ENCODE data around the gene FBXO11. TPM values are rescaled to one million over a fixed set of nuclear protein-coding genes. Genes with fewer than 3 reads are reported as not detected.

Gene FBXO11
- total RNA-seq, 3 donors from 2014 or later = 37.1 to 45.1 (median 40.7) TPM

- Mint-ChIP-seq H3K4me3 (no peak overlapping the region), H3K27me3 (ENCODE audit: low read depth) (peaks cover 3% of the 10 kb centered on the region), H3K9me3 (no peaks in the 10 kb centered on the region), H3K4me1 (ENCODE audit: low read depth) (peaks cover 3% of the 10 kb centered on the region), H3K36me3 (ENCODE audit: insufficient read depth) (no peaks in the 10 kb centered on the region)
- DNase-seq (no peak), ATAC-seq (no peak)
These were observed 134.0 kb downstream of the FBXO11 start for GRCh38 chr2:47772343-47772742.

- no peak for ATAC-seq
- Mint-ChIP-seq H3K27me3 (ENCODE audit: low read depth) (peaks cover 3% of the 10 kb centered on the region), H3K4me1 (ENCODE audit: low read depth) (peaks cover 3% of the 10 kb centered on the region), H3K36me3 (ENCODE audit: insufficient read depth) (no peaks in the 10 kb centered on the region), H3K4me3 (no peak overlapping the region), H3K9me3 (no peaks in the 10 kb centered on the region)
- DNase-seq = no peak
These were observed 135.1 kb downstream of the FBXO11 start for GRCh38 chr2:47771211-47771610.

- ATAC-seq = no peak
- DNase-seq = no peak
- no peaks in the 10 kb centered on the region for H3K9me3 Mint-ChIP-seq
- H3K4me3 Mint-ChIP-seq = no peak overlapping the region
- H3K4me1 Mint-ChIP-seq (ENCODE audit: low read depth) = peaks cover 3% of the 10 kb centered on the region
- H3K36me3 Mint-ChIP-seq (ENCODE audit: insufficient read depth) = no peaks in the 10 kb centered on the region
- peaks cover 3% of the 10 kb centered on the region for H3K27me3 Mint-ChIP-seq (ENCODE audit: low read depth)
These were observed 137.0 kb downstream of the FBXO11 start for GRCh38 chr2:47769318-47769717.

- Mint-ChIP-seq H3K27me3 (ENCODE audit: low read depth) (peaks cover 5% of the 10 kb centered on the region), H3K9me3 (no peaks in the 10 kb centered on the region), H3K4me3 (peak overlapping the region; percentile 33), H3K4me1 (ENCODE audit: low read depth) (peaks cover 3% of the 10 kb centered on the region), H3K36me3 (ENCODE audit: insufficient read depth) (no peaks in the 10 kb centered on the region)
- peak; percentile 63 for DNase-seq
- peak; percentile 89 to 93 for ATAC-seq
These were observed 138.3 kb downstream of the FBXO11 start for GRCh38 chr2:47767880-47768609.

- Mint-ChIP-seq H3K9me3 (no peaks in the 10 kb centered on the region), H3K4me3 (no peak overlapping the region), H3K4me1 (ENCODE audit: low read depth) (peaks cover 3% of the 10 kb centered on the region), H3K27me3 (ENCODE audit: low read depth) (peaks cover 5% of the 10 kb centered on the region), H3K36me3 (ENCODE audit: insufficient read depth) (no peaks in the 10 kb centered on the region)
- DNase-seq (no peak), ATAC-seq (no peak)
These were observed 138.8 kb downstream of the FBXO11 start for GRCh38 chr2:47767497-47767844.

- H3K27me3 Mint-ChIP-seq (ENCODE audit: low read depth) = no peaks in the 10 kb centered on the region
- peaks cover 6% of the 10 kb centered on the region for H3K4me1 Mint-ChIP-seq (ENCODE audit: low read depth)
- H3K9me3 Mint-ChIP-seq = no peaks in the 10 kb centered on the region
- no peaks in the 10 kb centered on the region for H3K36me3 Mint-ChIP-seq (ENCODE audit: insufficient read depth)
- DNase-seq (no peak), ATAC-seq (no peak)
- H3K4me3 Mint-ChIP-seq = no peak overlapping the region
These were observed 154.4 kb downstream of the FBXO11 start for GRCh38 chr2:47751856-47752414.

GRCh38 chr2:47747878-47748277 is 158.4 kb downstream of the FBXO11 start:
- no peak for DNase-seq
- Mint-ChIP-seq H3K36me3 (ENCODE audit: insufficient read depth) (no peaks in the 10 kb centered on the region), H3K4me1 (ENCODE audit: low read depth) (peaks cover 6% of the 10 kb centered on the region), H3K4me3 (no peak overlapping the region), H3K27me3 (ENCODE audit: low read depth) (peaks cover 8% of the 10 kb centered on the region), H3K9me3 (no peaks in the 10 kb centered on the region)
- no peak for ATAC-seq

GRCh38 chr2:47744074-47744473 is 162.2 kb downstream of the FBXO11 start:
- H3K9me3 Mint-ChIP-seq = no peaks in the 10 kb centered on the region
- no peaks in the 10 kb centered on the region for H3K36me3 Mint-ChIP-seq (ENCODE audit: insufficient read depth)
- no peaks in the 10 kb centered on the region for H3K4me1 Mint-ChIP-seq (ENCODE audit: low read depth)
- DNase-seq = no peak
- H3K27me3 Mint-ChIP-seq (ENCODE audit: low read depth) = peaks cover 16% of the 10 kb centered on the region
- no peak for ATAC-seq
- no peak overlapping the region for H3K4me3 Mint-ChIP-seq

GRCh38 chr2:47741637-47742036 is 164.7 kb downstream of the FBXO11 start:
- Mint-ChIP-seq H3K36me3 (ENCODE audit: insufficient read depth) (no peaks in the 10 kb centered on the region), H3K4me1 (ENCODE audit: low read depth) (no peaks in the 10 kb centered on the region), H3K27me3 (ENCODE audit: low read depth) (peaks cover 16% of the 10 kb centered on the region), H3K9me3 (no peaks in the 10 kb centered on the region), H3K4me3 (no peak overlapping the region)
- ATAC-seq (no peak), DNase-seq (no peak)

GRCh38 chr2:47741101-47741500 is 165.2 kb downstream of the FBXO11 start:
- no peaks in the 10 kb centered on the region for H3K36me3 Mint-ChIP-seq (ENCODE audit: insufficient read depth)
- H3K4me1 Mint-ChIP-seq (ENCODE audit: low read depth) = no peaks in the 10 kb centered on the region
- no peak overlapping the region for H3K4me3 Mint-ChIP-seq
- peaks cover 16% of the 10 kb centered on the region for H3K27me3 Mint-ChIP-seq (ENCODE audit: low read depth)
- no peaks in the 10 kb centered on the region for H3K9me3 Mint-ChIP-seq
- no peak for ATAC-seq
- DNase-seq = no peak

Other genes starting within 250 kb of the FBXO11 start
- 100 to 1,000 TPM; 164 to 186 (median 166) TPM for gene MSH6, start 123.4 kb downstream of the FBXO11 start, total RNA-seq

All from activated T-cell treated with anti-CD3 and anti-CD28 coated beads, Interleukin-2, amount 50 U/mL, for 4 hours (primary cell).